H1 (cell line): Measurements from ENCODE around the gene METTL9. TPM values are rescaled to one million over a fixed set of nuclear protein-coding genes. Genes with fewer than 3 reads are reported as not detected.

Source experiments
- CTCF ChIA-PET: fragments of 300-600 bp; sonication (Branson Sonifier 250); formaldehyde crosslinking; loops from one replicate; lab custom pipeline; 2021; ENCODE audit not compliant: partially characterized antibody; lab: Charles Lee
- POLR2A ChIA-PET: fragments of 300-600 bp; sonication (Branson Sonifier 250); formaldehyde crosslinking; loops from one replicate; lab custom pipeline; 2021; ENCODE audit warnings: inconsistent platforms; ENCODE audit not compliant: partially characterized antibody; lab: Charles Lee
- DNase-seq, 2 experiments: peaks; one replicate each; pipeline versions ENCODE4 v3.0.0 to v3.0.0-alpha.2; 2010 to 2022; ENCODE audit warnings: low spot score in 2 of 2, low read depth in 1 of 2, mixed read lengths in 1 of 2
- FAIRE-seq: peaks from 2 replicates; lab custom pipeline; 2011; peaks lifted over from hg19 to GRCh38; lab: Jason Lieb, UNC
- H2AFZ ChIP-seq: 2 replicates; pipeline ENCODE4 v1.8.1; 2012; ENCODE audit warnings: low read length, inconsistent platforms
- H2AK5ac ChIP-seq: 2 replicates; pipeline ENCODE4 v1.6.1; 2013; ENCODE audit warnings: low read depth, low read length
- H2BK120ac ChIP-seq: replicated peaks from 2 replicates; pipeline ENCODE3; 2013; ENCODE audit warnings: low read depth, low read length, inconsistent platforms
- H2BK12ac ChIP-seq: 2 replicates; pipeline ENCODE4 v1.6.1; 2013; ENCODE audit warnings: low read depth, low read length
- H2BK15ac ChIP-seq: 2 replicates; pipeline ENCODE4 v1.6.1; 2013; ENCODE audit warnings: low read length
- H2BK20ac ChIP-seq: 2 replicates; pipeline ENCODE4 v1.6.1; 2013; ENCODE audit warnings: low read length
- H2BK5ac ChIP-seq: 2 replicates; pipeline ENCODE4 v1.6.1; 2013; ENCODE audit warnings: low read depth, low read length
- H3K14ac ChIP-seq: 2 replicates; pipeline ENCODE4 v1.6.1; 2013; ENCODE audit warnings: inconsistent platforms; ENCODE audit not compliant: insufficient read length
- H3K18ac ChIP-seq: 2 replicates; pipeline ENCODE4 v1.6.1; 2013; ENCODE audit warnings: low read length; ENCODE audit errors: extremely low read depth
- H3K23ac ChIP-seq: 2 replicates; pipeline ENCODE4 v1.6.1; 2013; ENCODE audit warnings: inconsistent platforms; ENCODE audit not compliant: insufficient read length
- H3K23me2 ChIP-seq: 2 replicates; pipeline ENCODE4 v1.6.1; 2013; ENCODE audit warnings: low read depth, low read length
- H3K27ac ChIP-seq: 2 replicates; pipeline ENCODE4 v1.6.1; 2011; ENCODE audit warnings: low read depth, low read length, inconsistent platforms
- H3K27me3 ChIP-seq, 4 experiments: replicated peaks in 1 of 4; 1 replicate in 1 of 4; 2 replicates in 3 of 4; pipeline versions ENCODE4 v1.6.1 to v1.8.1; 2011 to 2013; ENCODE audit warnings: low read length in 3 of 4, mild to moderate bottlenecking in 3 of 4, inconsistent platforms in 2 of 4, mixed read lengths in 2 of 4, moderate library complexity in 1 of 4; ENCODE audit not compliant: control insufficient read depth in 3 of 4, insufficient read depth in 3 of 4; ENCODE audit errors: extremely low read depth in 1 of 4
- H3K36me3 ChIP-seq, 4 experiments: 2 replicates each; pipeline versions ENCODE4 v1.6.1 to v1.8.1; 2011 to 2013; ENCODE audit warnings: mild to moderate bottlenecking in 4 of 4, low read length in 3 of 4, moderate library complexity in 2 of 4, control low read depth in 1 of 4, inconsistent platforms in 1 of 4; ENCODE audit not compliant: insufficient read depth in 4 of 4, control insufficient read depth in 2 of 4
- H3K4ac ChIP-seq: replicated peaks from 2 replicates; pipeline ENCODE3; 2013; ENCODE audit warnings: low read length, low read depth, mixed read lengths, inconsistent platforms; ENCODE audit not compliant: insufficient read length
- H3K4me1 ChIP-seq, 4 experiments: replicated peaks in 1 of 4; 1 replicate in 1 of 4; 2 replicates in 3 of 4; pipeline versions ENCODE4 v1.6.1 to v1.8.1; 2011 to 2013; ENCODE audit warnings: low read length in 3 of 4, inconsistent platforms in 2 of 4, mixed read lengths in 1 of 4; ENCODE audit not compliant: insufficient read depth in 4 of 4, control insufficient read depth in 3 of 4
- H3K4me2 ChIP-seq, 2 experiments: 2 replicates each; pipeline versions ENCODE4 v1.6.1 to v1.8.1; 2011 to 2013; ENCODE audit warnings: low read depth in 2 of 2, low read length in 2 of 2, control low read depth in 1 of 2, inconsistent platforms in 1 of 2, mild to moderate bottlenecking in 1 of 2; ENCODE audit not compliant: insufficient read depth in 1 of 2
- H3K4me3 ChIP-seq, 4 experiments: fragments of 200-600, 300-600 bp in 1 of 4; sonication (generic), shearing (Covaris generic), sonication (Bioruptor Twin) in 1 of 4; 2 replicates each; pipeline versions ENCODE4 v1.5.1 to v1.8.1; 2011 to 2016; ENCODE audit warnings: low read length in 4 of 4, low read depth in 3 of 4, control low read depth in 2 of 4, inconsistent platforms in 2 of 4, mild to moderate bottlenecking in 2 of 4, mixed read lengths in 1 of 4, moderate library complexity in 1 of 4; ENCODE audit not compliant: insufficient read depth in 2 of 4; ENCODE audit errors: extremely low read depth in 1 of 4
- H3K56ac ChIP-seq: replicated peaks from 2 replicates; pipeline ENCODE3; 2013; ENCODE audit warnings: low read depth, mild to moderate bottlenecking, mixed read lengths, low read length, inconsistent platforms; ENCODE audit not compliant: insufficient read length
- H3K79me1 ChIP-seq: 2 replicates; pipeline ENCODE4 v1.6.1; 2013; ENCODE audit warnings: low read depth, low read length, control low read depth
- H3K79me2 ChIP-seq, 2 experiments: 2 replicates each; pipeline versions ENCODE4 v1.6.1 to v1.8.1; 2012 to 2013; ENCODE audit warnings: low read length in 2 of 2, mild to moderate bottlenecking in 2 of 2, inconsistent platforms in 1 of 2; ENCODE audit not compliant: insufficient read depth in 2 of 2, control insufficient read depth in 1 of 2
- H3K9ac ChIP-seq, 4 experiments: replicated peaks in 1 of 4; 1 replicate in 1 of 4; 2 replicates in 3 of 4; pipeline versions ENCODE4 v1.6.1 to v1.8.1; 2011 to 2013; ENCODE audit warnings: low read depth in 3 of 4, low read length in 3 of 4, control low read depth in 2 of 4, mild to moderate bottlenecking in 2 of 4, moderate library complexity in 2 of 4, inconsistent platforms in 1 of 4; ENCODE audit errors: extremely low read depth in 1 of 4
- H3K9me3 ChIP-seq, 2 experiments: 2 replicates each; pipeline versions ENCODE4 v1.6.1 to v1.8.1; 2012 to 2013; ENCODE audit warnings: mild to moderate bottlenecking in 2 of 2, moderate library complexity in 2 of 2, control low read depth in 1 of 2, inconsistent platforms in 1 of 2, low read depth in 1 of 2, low read length in 1 of 2, mixed read lengths in 1 of 2; ENCODE audit not compliant: insufficient read depth in 2 of 2
- H4K20me1 ChIP-seq, 2 experiments: replicated peaks in 1 of 2; 2 replicates each; pipeline versions ENCODE3 to v1.8.1; 2011 to 2013; ENCODE audit warnings: inconsistent platforms in 2 of 2, low read length in 2 of 2, mild to moderate bottlenecking in 1 of 2; ENCODE audit not compliant: insufficient read depth in 2 of 2, control insufficient read depth in 1 of 2
- H4K5ac ChIP-seq: 2 replicates; pipeline ENCODE4 v1.6.1; 2013; ENCODE audit warnings: low read length, low read depth, mixed read lengths, inconsistent platforms; ENCODE audit not compliant: insufficient read length
- H4K8ac ChIP-seq: 2 replicates; pipeline ENCODE4 v1.8.0; 2013; ENCODE audit warnings: mild to moderate bottlenecking, moderate library complexity, low read length, inconsistent platforms; ENCODE audit not compliant: insufficient read depth; ENCODE audit errors: extremely low read depth
- H4K91ac ChIP-seq: replicated peaks from 2 replicates; pipeline ENCODE3; 2013; ENCODE audit warnings: low read length, mixed read lengths, inconsistent platforms; ENCODE audit not compliant: insufficient read length
- CTBP2 ChIP-seq: IDR thresholded peaks from 2 replicates; pipeline ENCODE4 v1.7.0; 2011; ENCODE audit warnings: borderline replicate concordance, mild to moderate bottlenecking, moderate library complexity, mixed read lengths, low read length; ENCODE audit not compliant: insufficient read depth, insufficient read length
- HDAC2 ChIP-seq, 2 experiments: fragments of 300-600 bp in 1 of 2; sonication (generic) in 1 of 2; IDR thresholded peaks; 2 replicates each; pipeline ENCODE4 v1.6.1; 2011 to 2012; ENCODE audit warnings: low read depth in 2 of 2, low read length in 2 of 2, mild to moderate bottlenecking in 2 of 2, moderate library complexity in 2 of 2, borderline replicate concordance in 1 of 2, inconsistent platforms in 1 of 2
- JUND ChIP-seq: IDR thresholded peaks from 2 replicates; pipeline ENCODE4 v1.6.1; 2011; ENCODE audit warnings: mild to moderate bottlenecking, improper control_type of control experiment, low read length
- RBBP5 ChIP-seq: IDR thresholded peaks from 2 replicates; pipeline ENCODE4 v1.7.1; 2012; ENCODE audit warnings: low read depth, mild to moderate bottlenecking, inconsistent platforms, low read length, moderate library complexity, borderline replicate concordance
- SP4 ChIP-seq: IDR thresholded peaks from 2 replicates; pipeline ENCODE4 v1.6.1; 2012; ENCODE audit warnings: low read length, inconsistent platforms
- WGBS, 2 experiments: shearing (Covaris generic) in 1 of 2; methylation state at CpG; one replicate each; pipeline versions ENCODE4 v1.1.6 to v1.1.7; 2013 to 2015; ENCODE audit warnings: low lambda C conversion rate in 2 of 2, mixed read lengths in 2 of 2, inconsistent platforms in 1 of 2, low coverage in 1 of 2, missing lambda C conversion rate in 1 of 2; ENCODE audit not compliant: insufficient replicate concordance in 2 of 2, insufficient coverage in 1 of 2, insufficient read length in 1 of 2; ENCODE audit errors: extremely low coverage in 1 of 2, missing lambda C conversion rate in 1 of 2; 5-methylcytosine and 5-hydroxymethylcytosine counted together
- polyA plus RNA-seq, 7 experiments: library from polyadenylated mRNA; depleted of rRNA in 3 of 7; stranded (reverse) in 5 of 7; unstranded in 2 of 7; fragments of >200 nt in 5 of 7; fragments of 200-250 nt in 2 of 7; gene quantifications; 1 replicate in 5 of 7; 2 replicates in 1 of 7; 4 replicates in 1 of 7; pipeline versions ENCODE4 v1.2.1 to v1.2.3, GENCODE V29; 2011 to 2013; ENCODE audit warnings: missing spikeins in 2 of 7, mixed read lengths in 2 of 7
- total RNA-seq: library from RNA; stranded (reverse); fragmentation: NEBNext Ultra II Directional; extraction: Animal tissue kit (Norgen Biotek cat#: 25700); gene quantifications from 2 replicates; pipeline ENCODE4 v1.2.1, GENCODE V29; 2021

The METTL9 gene
- total and polyA plus RNA-seq, 2 of the 8 experiments (the other 6 are each of a cell fraction or from before 2014, with no cell fraction given), result 45.4 to 112 TPM

GRCh38 chr16:21673469-21673868 is 74.1 kb downstream of the METTL9 start:
- H3K27me3 ChIP-seq, result no peaks in the 10 kb centered on the region
- no peak overlapping the region for H3K56ac ChIP-seq
- no peak overlapping the region for H3K4me3 ChIP-seq
- no peaks in the 10 kb centered on the region for H4K20me1 ChIP-seq
- H3K4me1 ChIP-seq, result no peaks in the 10 kb centered on the region
- H3K18ac ChIP-seq, result no peak overlapping the region
- H4K91ac ChIP-seq, result no peak overlapping the region
- H2BK20ac ChIP-seq, result no peak overlapping the region
- POLR2A ChIA-PET, result no interaction called here
- CTCF ChIA-PET, result interaction anchor here (1.1 to 1.4 kb wide), 2 partner anchors 11 to 16 kb away, joined by 3 to 4 read pairs; no protein-coding TSS in a partner anchor
- no peaks in the 10 kb centered on the region for H3K36me3 ChIP-seq
- no peak overlapping the region for H3K4ac ChIP-seq
- DNase-seq, result no peak
- H3K79me1 ChIP-seq, result no peaks in the 10 kb centered on the region
- no peak overlapping the region for H2BK120ac ChIP-seq
- H2BK5ac ChIP-seq, result no peak overlapping the region
- no peak overlapping the region for H2AK5ac ChIP-seq
- 73% methylated on average over 3 of the region's 3 CpGs; no CpG with 5 or more reads in 1 of the 2 experiments for WGBS, 2 experiments
- H3K14ac ChIP-seq, result no peak overlapping the region
- no peak for FAIRE-seq
- no peak overlapping the region for H3K9ac ChIP-seq
- no peak overlapping the region for H2BK15ac ChIP-seq
- H3K4me2 ChIP-seq, result no peak overlapping the region
- H3K9me3 ChIP-seq, result no peaks in the 10 kb centered on the region
- no peak overlapping the region for H4K8ac ChIP-seq
- H3K23ac ChIP-seq, result no peak overlapping the region
- H3K23me2 ChIP-seq, result no peaks in the 10 kb centered on the region
- no peak overlapping the region for H3K27ac ChIP-seq
- H4K5ac ChIP-seq, result no peak overlapping the region
- H2BK12ac ChIP-seq, result no peak overlapping the region
- H2AFZ ChIP-seq, result no peak overlapping the region
- H3K79me2 ChIP-seq, result no peaks in the 10 kb centered on the region
- TF ChIP-seq JUND (no peak), SP4 (no peak), HDAC2 (IDR thresholded peaks at IDR 0.05; ENCODE audit: borderline replicate concordance in 1 of 2, low read depth in 2 of 2, low read length in 2 of 2) (no peak), RBBP5 (no peak), CTBP2 (no peak)
